ENCODE data around the gene MYEF2. TPM values are rescaled to one million over a fixed set of nuclear protein-coding genes. Genes with fewer than 3 reads are reported as not detected.

The MYEF2 gene
- polyA plus RNA-seq, 1 of the 3 experiments (the other 2 are of a cell fraction), result 11.6 TPM

DNA sequence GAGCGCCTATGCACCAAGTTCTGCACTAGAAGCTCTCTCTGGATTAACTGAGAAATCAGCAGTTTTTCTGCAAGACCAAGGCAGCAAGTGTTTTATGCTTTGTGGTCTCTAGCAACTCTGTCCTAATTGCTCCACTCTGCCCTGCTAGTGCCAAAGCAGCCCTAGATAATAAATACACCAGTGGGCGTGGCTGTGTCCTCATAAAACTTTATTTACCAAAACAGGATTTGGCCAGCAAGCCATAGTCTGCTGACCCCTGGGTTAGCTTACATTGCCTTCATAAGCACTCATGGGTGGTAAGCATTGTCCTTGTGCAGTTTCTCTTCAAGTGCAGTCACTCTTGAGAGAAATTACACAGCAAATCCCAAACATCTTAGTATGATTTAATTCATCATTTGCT, 88.0 kb downstream of the MYEF2 start (continued):
- TF ChIP-seq GATA2 (CRISPR knock-in tag; IDR thresholded peaks at IDR 0.05) (no peak), TAF1 (IDR thresholded peaks at IDR 0.05; ENCODE audit: borderline replicate concordance, low read depth, low read length) (no peak), SMC3 (IDR thresholded peaks at IDR 0.05; ENCODE audit: low read depth, low read length) (no peak), POLR2AphosphoS5 (IDR thresholded peaks at IDR 0.05; ENCODE audit: low read depth, low read length) (no peak), EP300 (IDR thresholded peaks at IDR 0.05; ENCODE audit: borderline replicate concordance in 1 of 2, low read depth in 1 of 2, low read length in 1 of 2) (no peak), MXI1 (IDR thresholded peaks at IDR 0.05; ENCODE audit: low read depth, low read length) (no peak)
- TF ChIP-seq, protein P1, sequence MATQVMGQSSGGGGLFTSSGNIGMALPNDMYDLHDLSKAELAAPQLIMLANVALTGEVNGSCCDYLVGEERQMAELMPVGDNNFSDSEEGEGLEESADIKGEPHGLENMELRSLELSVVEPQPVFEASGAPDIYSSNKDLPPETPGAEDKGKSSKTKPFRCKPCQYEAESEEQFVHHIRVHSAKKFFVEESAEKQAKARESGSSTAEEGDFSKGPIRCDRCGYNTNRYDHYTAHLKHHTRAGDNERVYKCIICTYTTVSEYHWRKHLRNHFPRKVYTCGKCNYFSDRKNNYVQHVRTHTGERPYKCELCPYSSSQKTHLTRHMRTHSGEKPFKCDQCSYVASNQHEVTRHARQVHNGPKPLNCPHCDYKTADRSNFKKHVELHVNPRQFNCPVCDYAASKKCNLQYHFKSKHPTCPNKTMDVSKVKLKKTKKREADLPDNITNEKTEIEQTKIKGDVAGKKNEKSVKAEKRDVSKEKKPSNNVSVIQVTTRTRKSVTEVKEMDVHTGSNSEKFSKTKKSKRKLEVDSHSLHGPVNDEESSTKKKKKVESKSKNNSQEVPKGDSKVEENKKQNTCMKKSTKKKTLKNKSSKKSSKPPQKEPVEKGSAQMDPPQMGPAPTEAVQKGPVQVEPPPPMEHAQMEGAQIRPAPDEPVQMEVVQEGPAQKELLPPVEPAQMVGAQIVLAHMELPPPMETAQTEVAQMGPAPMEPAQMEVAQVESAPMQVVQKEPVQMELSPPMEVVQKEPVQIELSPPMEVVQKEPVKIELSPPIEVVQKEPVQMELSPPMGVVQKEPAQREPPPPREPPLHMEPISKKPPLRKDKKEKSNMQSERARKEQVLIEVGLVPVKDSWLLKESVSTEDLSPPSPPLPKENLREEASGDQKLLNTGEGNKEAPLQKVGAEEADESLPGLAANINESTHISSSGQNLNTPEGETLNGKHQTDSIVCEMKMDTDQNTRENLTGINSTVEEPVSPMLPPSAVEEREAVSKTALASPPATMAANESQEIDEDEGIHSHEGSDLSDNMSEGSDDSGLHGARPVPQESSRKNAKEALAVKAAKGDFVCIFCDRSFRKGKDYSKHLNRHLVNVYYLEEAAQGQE (IDR thresholded peaks at IDR 0.05; ENCODE audit: low read depth, low read length), result no peak
- TF ChIP-seq, protein P2, sequence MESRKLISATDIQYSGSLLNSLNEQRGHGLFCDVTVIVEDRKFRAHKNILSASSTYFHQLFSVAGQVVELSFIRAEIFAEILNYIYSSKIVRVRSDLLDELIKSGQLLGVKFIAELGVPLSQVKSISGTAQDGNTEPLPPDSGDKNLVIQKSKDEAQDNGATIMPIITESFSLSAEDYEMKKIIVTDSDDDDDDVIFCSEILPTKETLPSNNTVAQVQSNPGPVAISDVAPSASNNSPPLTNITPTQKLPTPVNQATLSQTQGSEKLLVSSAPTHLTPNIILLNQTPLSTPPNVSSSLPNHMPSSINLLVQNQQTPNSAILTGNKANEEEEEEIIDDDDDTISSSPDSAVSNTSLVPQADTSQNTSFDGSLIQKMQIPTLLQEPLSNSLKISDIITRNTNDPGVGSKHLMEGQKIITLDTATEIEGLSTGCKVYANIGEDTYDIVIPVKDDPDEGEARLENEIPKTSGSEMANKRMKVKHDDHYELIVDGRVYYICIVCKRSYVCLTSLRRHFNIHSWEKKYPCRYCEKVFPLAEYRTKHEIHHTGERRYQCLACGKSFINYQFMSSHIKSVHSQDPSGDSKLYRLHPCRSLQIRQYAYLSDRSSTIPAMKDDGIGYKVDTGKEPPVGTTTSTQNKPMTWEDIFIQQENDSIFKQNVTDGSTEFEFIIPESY (IDR thresholded peaks at IDR 0.05; ENCODE audit: borderline replicate concordance, low read depth), result no peak

DNA sequence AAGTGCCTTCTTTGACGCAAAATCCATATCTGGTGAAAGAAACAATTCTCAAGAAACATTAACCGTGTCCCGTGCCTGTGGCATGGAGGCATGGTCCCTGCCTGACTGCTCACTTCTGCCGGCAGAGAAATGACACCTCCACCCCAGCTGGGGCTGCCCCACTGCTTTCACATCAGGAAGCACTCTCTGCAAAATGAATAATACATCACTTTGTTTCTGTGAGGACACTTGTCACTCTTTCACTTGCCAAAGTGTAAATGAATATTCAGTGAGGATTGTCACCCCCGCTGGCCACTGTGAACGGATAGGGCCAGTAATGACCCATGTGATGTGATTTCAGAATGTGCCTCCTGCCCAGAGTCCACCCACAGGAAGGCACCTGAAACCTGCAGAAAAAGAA, 88.4 kb downstream of the MYEF2 start:
- Histone ChIP-seq H3K27me3 (ENCODE audit: insufficient read depth) (no peaks in the 10 kb centered on the region; the same call in 1 of the 2 replicates), H3K79me2 (ENCODE audit: insufficient read depth) (no peaks in the 10 kb centered on the region), H3K9me3 (no peaks in the 10 kb centered on the region), H3K9me2 (no peaks in the 10 kb centered on the region), H3K4me3 (ENCODE audit: low read depth in 2 of 2, low read length in 1 of 2) (no peak overlapping the region), H3K4me1 (ENCODE audit: control insufficient read depth in 1 of 2, insufficient read depth in 2 of 2, low read depth in 1 of 2, low read length in 1 of 2) (peaks cover 0 to 17% of the 10 kb centered on the region in 2 experiments; a peak in 1 of 4 replicates), H3K27ac (ENCODE audit: low read depth in 2 of 2, low read length in 1 of 2) (no peak overlapping the region), H3K36me3 (replicated peaks in 1 of 2; ENCODE audit: control insufficient read depth in 1 of 2, insufficient read depth in 2 of 2, low read length in 1 of 2) (no peaks in the 10 kb centered on the region), H3F3A (replicated peaks; ENCODE audit: insufficient read depth) (no peaks in the 10 kb centered on the region), H3K4me2 (no peak overlapping the region), H3K9ac (no peak overlapping the region), H2AFZ (ENCODE audit: low read depth) (no peak overlapping the region), H4K20me1 (ENCODE audit: insufficient read depth) (no peaks in the 10 kb centered on the region)
- 83% methylated on average over 6 of the region's 6 CpGs for WGBS (ENCODE audit: low lambda C conversion rate)
- no peak for DNase-seq
- POLR2A ChIA-PET, result no interaction called here
- CTCF ChIA-PET, result no interaction called here
- TF ChIP-seq EP300 (IDR thresholded peaks at IDR 0.05; ENCODE audit: borderline replicate concordance in 1 of 2, low read depth in 1 of 2, low read length in 1 of 2) (no peak), TAF1 (IDR thresholded peaks at IDR 0.05; ENCODE audit: borderline replicate concordance, low read depth, low read length) (no peak), GABPA (IDR thresholded peaks at IDR 0.05; ENCODE audit: low read depth) (no peak), NRF1 (IDR thresholded peaks at IDR 0.05; ENCODE audit: low read depth, low read length) (no peak), FOSL2 (IDR thresholded peaks at IDR 0.05; ENCODE audit: borderline replicate concordance, low read depth) (no peak), RXRA (IDR thresholded peaks at IDR 0.05; ENCODE audit: borderline replicate concordance, low read depth) (no peak), MEF2A (IDR thresholded peaks at IDR 0.05; ENCODE audit: borderline replicate concordance, low read depth) (no peak), NFIC (IDR thresholded peaks at IDR 0.05; ENCODE audit: borderline replicate concordance) (no peak), CHD2 (IDR thresholded peaks at IDR 0.05; ENCODE audit: low read length, partially characterized antibody) (no peak), MXI1 (IDR thresholded peaks at IDR 0.05; ENCODE audit: low read depth, low read length) (no peak), GATA2 (CRISPR knock-in tag; IDR thresholded peaks at IDR 0.05) (no peak), YY1 (IDR thresholded peaks at IDR 0.05; ENCODE audit: low read depth) (no peak), RCOR1 (IDR thresholded peaks at IDR 0.05; ENCODE audit: low read length) (no peak), RFX5 (IDR thresholded peaks at IDR 0.05; ENCODE audit: low read length) (no peak)
- TF ChIP-seq, protein P3, sequence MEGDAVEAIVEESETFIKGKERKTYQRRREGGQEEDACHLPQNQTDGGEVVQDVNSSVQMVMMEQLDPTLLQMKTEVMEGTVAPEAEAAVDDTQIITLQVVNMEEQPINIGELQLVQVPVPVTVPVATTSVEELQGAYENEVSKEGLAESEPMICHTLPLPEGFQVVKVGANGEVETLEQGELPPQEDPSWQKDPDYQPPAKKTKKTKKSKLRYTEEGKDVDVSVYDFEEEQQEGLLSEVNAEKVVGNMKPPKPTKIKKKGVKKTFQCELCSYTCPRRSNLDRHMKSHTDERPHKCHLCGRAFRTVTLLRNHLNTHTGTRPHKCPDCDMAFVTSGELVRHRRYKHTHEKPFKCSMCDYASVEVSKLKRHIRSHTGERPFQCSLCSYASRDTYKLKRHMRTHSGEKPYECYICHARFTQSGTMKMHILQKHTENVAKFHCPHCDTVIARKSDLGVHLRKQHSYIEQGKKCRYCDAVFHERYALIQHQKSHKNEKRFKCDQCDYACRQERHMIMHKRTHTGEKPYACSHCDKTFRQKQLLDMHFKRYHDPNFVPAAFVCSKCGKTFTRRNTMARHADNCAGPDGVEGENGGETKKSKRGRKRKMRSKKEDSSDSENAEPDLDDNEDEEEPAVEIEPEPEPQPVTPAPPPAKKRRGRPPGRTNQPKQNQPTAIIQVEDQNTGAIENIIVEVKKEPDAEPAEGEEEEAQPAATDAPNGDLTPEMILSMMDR (IDR thresholded peaks at IDR 0.05), result no peak
- TF ChIP-seq, protein P2 (IDR thresholded peaks at IDR 0.05; ENCODE audit: borderline replicate concordance, low read depth), result no peak
- TF ChIP-seq, protein P4, sequence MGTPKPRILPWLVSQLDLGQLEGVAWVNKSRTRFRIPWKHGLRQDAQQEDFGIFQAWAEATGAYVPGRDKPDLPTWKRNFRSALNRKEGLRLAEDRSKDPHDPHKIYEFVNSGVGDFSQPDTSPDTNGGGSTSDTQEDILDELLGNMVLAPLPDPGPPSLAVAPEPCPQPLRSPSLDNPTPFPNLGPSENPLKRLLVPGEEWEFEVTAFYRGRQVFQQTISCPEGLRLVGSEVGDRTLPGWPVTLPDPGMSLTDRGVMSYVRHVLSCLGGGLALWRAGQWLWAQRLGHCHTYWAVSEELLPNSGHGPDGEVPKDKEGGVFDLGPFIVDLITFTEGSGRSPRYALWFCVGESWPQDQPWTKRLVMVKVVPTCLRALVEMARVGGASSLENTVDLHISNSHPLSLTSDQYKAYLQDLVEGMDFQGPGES (IDR thresholded peaks at IDR 0.05; ENCODE audit: low read depth, low read length), result no peak
